ENCODE data around the gene GOLGA1.
"Not testable (repeated sequence)": the region's sequence is repeated elsewhere in the genome, so short reads cannot be mapped to it uniquely, and the experiment has no call there.

Gene GOLGA1

DNA sequence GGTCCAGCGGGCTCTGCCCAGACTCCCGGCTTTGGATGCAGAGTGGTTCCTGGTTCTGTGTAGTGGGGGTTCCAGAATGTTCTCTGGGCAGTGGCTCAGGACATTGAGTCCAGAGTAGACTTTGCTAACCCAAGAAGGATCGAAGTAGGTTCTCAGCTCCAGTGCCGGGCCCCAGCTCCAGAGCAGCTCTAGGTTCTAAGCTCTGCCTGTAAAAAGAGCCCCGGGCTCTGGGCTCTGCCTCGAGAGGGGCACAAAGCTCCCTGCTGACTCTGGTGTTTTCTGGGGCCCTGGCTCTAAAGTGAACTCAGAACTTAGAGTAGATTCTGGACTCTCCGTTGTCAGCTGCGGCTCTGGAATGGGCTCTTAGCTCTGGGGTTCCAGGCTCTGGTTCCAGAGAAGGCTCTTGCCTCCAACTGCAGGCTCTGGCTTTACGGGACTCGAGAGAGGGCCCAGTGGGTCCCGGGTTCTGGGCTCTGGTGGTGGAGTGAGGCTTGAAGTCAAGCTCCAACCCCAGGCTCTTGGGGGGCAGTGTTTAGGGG, 87.2 kb downstream of the GOLGA1 start:
- Mint-ChIP-seq H3K9me3 (no peaks in the 10 kb centered on the region), H3K4me1 (peaks cover 18 to 38% of the 10 kb centered on the region in 2 donors), H3K27me3 (peaks cover 0 to 11% of the 10 kb centered on the region in 2 donors), H3K36me3 (peaks cover 11 to 18% of the 10 kb centered on the region in 2 donors), H3K4me3 (peak overlapping the region; percentile 69 to 85), H3K27ac (no peak overlapping the region)
- DNase-seq: no peak
- no peak for ATAC-seq (replicated peaks)

DNA sequence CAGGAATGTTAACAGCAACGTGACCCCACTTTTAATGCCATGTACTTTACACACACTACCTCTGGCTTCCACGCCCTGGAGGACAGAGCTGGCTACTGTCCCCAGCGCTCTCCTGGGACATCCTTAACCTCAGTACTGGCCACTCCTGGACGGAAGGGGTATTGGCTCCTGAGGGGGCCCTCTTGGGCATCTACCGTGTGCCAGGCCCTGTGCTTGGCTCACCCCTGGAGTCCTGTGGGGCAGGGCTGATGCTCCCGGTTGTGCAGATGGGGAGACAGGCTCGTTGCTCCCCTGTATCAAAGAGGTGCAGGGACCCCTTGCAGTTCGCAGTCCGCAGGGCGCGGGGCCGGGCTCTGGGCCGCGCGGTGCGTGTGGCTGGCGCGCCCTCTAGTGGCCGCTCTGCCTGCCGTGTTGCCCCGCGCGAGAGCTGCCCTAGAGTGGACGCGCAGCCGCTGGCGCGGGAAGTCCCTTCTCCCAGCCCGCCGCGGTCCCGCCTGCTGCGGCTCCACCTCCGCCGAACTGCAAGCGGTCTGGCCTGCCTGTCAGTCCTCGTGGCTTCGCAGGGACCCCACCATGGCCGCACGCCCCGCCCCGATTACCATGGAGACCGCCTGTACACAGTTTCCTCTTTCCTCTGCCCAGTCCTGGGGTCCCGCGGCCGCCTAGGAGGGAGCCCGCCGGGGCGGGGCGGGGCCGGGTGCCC, 87.9 kb downstream of the GOLGA1 start, which contains the start of gene WDR38:
Gene WDR38 (plus strand): TSS at position 632 of the 703 bp plus-strand sequence. CDS start 72 bp downstream, outside the sequence.
- ATAC-seq (replicated peaks): peak; percentile 87 to 91
- Mint-ChIP-seq H3K27me3 (peaks cover 0 to 11% of the 10 kb centered on the region in 2 donors), H3K36me3 (peaks cover 11% of the 10 kb centered on the region in 2 donors), H3K4me1 (peaks cover 13 to 31% of the 10 kb centered on the region in 2 donors), H3K9me3 (no peaks in the 10 kb centered on the region), H3K27ac (peak within 1 kb of the TSS; percentile 62), H3K4me3 (peak within 1 kb of the TSS; percentile 69 to 85)
- DNase-seq: peak; percentile 78

DNA sequence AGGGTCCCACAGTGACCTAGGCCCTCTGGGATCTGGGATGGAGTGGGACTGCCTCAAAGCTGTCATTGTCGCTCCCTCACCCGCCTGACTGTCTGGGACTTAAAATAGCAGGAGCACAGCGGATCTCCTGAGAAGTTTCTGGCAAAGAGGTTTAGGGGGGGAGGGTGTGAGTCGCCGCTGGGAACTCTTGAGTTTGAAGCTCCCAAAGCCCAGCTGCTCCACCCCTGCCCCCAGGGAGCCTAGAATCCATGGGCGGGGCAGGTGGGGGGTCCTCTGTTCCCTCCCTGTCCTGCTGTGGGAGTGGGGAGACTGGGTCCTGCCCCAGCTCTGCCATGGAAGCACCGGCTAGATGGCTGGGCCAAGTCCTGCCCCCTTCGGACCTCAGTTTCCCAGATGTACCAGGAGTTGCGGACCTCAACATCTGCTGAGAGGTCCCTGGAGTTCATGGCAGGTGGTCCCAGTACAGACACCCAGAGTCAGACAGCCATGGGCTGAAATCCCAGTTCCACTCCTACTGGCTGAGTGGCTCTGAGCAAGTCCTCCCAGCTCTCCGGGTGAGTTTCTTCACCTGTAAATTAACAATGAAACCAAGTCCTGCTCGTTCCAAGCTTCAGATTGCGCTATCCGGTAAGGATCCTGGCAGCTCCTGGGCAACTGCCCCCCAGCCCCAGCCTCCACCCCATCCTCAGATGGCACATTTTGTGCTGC, 88.6 kb downstream of the GOLGA1 start:
- Mint-ChIP-seq H3K9me3 (no peaks in the 10 kb centered on the region), H3K36me3 (peaks cover 4 to 5% of the 10 kb centered on the region in 2 donors), H3K27ac (peak overlapping the region; percentile 62), H3K4me3 (peak overlapping the region; percentile 69 to 85), H3K27me3 (peaks cover 0 to 11% of the 10 kb centered on the region in 2 donors), H3K4me1 (peaks cover 7 to 24% of the 10 kb centered on the region in 2 donors)
- DNase-seq (no peak), ATAC-seq (replicated peaks) (no peak)

DNA sequence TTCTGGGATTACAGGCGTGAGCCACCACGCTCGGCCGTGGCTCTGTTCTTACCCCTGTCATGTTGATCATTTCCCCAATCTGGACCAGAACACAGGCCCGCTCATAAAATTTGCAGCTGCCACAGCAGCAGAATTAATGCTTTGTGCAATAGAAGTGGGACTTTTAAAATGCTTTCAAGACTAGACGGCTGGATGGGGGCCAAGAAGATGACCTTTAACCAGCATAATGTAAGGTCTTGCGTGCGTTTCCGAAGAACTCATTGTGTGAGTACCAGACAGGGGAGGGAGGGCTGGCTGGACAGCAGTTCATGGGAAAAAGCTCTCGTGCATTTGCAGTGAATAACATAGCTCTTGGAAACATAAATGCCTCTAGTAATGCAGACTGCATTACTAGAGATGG, 91.1 kb downstream of the GOLGA1 start:
- ATAC-seq (replicated peaks): no peak
- Mint-ChIP-seq H3K36me3 (no peaks in the 10 kb centered on the region), H3K4me1 (peaks cover 4 to 12% of the 10 kb centered on the region in 2 donors), H3K27ac (no peak overlapping the region), H3K27me3 (peaks cover 0 to 11% of the 10 kb centered on the region in 2 donors), H3K9me3 (no peaks in the 10 kb centered on the region), H3K4me3 (no peak overlapping the region)
- no peak for DNase-seq

DNA sequence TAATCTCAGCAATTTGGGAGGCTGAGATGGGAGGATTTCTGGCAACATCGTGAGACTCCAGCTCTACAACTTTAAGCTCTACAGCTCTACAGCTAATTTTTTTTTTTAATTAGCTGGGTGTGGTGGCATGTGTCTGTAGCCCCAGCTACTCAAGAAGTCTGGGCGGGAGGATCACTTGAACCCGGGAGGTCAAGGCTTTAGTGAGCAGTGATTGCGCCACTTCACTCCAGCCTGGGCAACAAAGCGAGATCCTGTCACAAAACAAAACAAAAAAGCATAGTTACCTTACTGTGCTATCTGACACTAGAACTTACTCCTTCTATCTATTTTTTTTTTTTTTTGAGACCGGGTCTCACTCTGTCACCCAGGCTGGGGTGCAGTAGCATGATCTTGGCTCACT, 93.9 kb downstream of the GOLGA1 start:
- no peaks in the 10 kb centered on the region for H3K9me3 Mint-ChIP-seq
- no peaks in the 10 kb centered on the region for H3K36me3 Mint-ChIP-seq
- H3K27me3 Mint-ChIP-seq: peaks cover 0 to 11% of the 10 kb centered on the region in 2 donors
- ATAC-seq (replicated peaks) (no peak), DNase-seq (no peak)
- H3K27ac Mint-ChIP-seq: no peak overlapping the region
- H3K4me1 Mint-ChIP-seq: no peaks in the 10 kb centered on the region
- H3K4me3 Mint-ChIP-seq: no peak overlapping the region

DNA sequence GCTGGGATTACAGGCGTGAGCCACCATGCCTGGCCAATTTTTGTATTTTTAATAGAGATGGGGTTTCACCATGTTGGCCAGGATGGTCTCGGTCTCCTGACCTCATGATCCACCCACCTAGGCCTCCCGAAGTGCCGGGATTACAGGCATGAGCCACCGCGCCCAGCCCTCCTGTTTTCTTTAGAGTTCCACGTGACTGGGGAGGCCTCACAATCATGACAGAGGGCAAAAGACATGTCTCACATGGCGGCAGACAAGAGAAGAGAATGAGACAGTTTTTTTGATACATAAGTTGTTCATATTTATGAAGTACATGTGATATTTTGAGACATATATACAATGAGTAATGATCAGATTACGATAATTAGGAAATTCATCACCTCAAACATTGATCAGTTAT, 94.4 kb downstream of the GOLGA1 start:
- H3K4me3 Mint-ChIP-seq; H3K27me3 Mint-ChIP-seq; H3K36me3 Mint-ChIP-seq; H3K4me1 Mint-ChIP-seq; H3K27ac Mint-ChIP-seq; ATAC-seq (replicated peaks); H3K9me3 Mint-ChIP-seq; DNase-seq: not testable (repeated sequence)

DNA sequence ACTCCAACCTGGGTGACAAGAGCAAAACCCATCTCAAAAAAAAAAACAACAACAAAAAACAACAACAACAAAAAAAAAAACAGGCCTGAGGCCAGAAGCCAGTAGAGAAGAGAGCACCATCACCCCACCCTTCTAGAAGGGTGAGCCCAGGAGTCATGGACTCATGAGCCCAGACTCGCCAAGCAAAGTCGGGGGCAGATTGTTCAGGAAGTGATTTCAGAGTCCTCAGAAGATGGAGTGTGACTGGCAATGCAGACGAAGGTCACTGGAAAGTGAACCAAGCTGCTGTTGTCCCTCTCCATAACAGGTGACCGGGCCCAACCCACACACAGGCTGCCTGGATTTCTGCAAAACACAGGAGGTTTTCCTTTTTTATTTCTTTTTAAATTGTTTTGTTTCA, 96.6 kb downstream of the GOLGA1 start:
- H3K27me3 Mint-ChIP-seq: peaks cover 0 to 5% of the 10 kb centered on the region in 2 donors
- no peaks in the 10 kb centered on the region for H3K4me1 Mint-ChIP-seq
- no peak overlapping the region for H3K4me3 Mint-ChIP-seq
- H3K36me3 Mint-ChIP-seq: no peaks in the 10 kb centered on the region
- no peaks in the 10 kb centered on the region for H3K9me3 Mint-ChIP-seq
- no peak overlapping the region for H3K27ac Mint-ChIP-seq
- DNase-seq (no peak), ATAC-seq (replicated peaks) (no peak)

DNA sequence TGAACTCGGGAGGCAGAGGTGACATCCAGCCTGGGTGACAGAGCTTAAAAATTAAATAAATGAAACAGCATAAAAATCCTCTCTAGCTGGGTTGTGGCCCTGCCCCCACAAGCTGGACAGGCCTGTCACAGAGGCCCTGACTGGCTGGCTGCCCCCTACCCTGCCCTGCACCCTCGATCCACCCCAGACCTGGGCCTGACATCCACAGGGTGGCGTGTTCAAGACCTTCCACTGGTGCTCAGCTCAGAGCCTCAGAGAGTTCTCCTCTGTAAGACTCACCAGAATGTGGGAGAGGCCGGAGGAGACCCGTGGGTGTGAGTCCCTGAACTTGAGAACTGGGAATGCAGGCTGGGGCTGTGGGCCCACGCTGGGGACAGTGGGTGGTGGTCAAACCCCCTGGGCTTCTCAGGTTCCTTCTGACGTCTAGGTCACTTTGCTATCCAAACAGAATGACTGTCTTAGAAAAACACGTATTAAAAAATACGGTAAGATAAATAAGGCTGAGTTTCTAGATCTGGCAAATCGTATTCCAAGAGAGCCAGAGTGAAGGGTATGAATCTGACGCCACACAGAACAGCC, 97.3 kb downstream of the GOLGA1 start:
- peaks cover 0 to 6% of the 10 kb centered on the region in 2 donors for H3K27me3 Mint-ChIP-seq
- no peak for ATAC-seq (replicated peaks)
- H3K4me1 Mint-ChIP-seq: no peaks in the 10 kb centered on the region
- DNase-seq: no peak
- no peaks in the 10 kb centered on the region for H3K9me3 Mint-ChIP-seq
- peak overlapping the region; percentile 31 for H3K27ac Mint-ChIP-seq
- H3K4me3 Mint-ChIP-seq: no peak overlapping the region
- no peaks in the 10 kb centered on the region for H3K36me3 Mint-ChIP-seq

DNA sequence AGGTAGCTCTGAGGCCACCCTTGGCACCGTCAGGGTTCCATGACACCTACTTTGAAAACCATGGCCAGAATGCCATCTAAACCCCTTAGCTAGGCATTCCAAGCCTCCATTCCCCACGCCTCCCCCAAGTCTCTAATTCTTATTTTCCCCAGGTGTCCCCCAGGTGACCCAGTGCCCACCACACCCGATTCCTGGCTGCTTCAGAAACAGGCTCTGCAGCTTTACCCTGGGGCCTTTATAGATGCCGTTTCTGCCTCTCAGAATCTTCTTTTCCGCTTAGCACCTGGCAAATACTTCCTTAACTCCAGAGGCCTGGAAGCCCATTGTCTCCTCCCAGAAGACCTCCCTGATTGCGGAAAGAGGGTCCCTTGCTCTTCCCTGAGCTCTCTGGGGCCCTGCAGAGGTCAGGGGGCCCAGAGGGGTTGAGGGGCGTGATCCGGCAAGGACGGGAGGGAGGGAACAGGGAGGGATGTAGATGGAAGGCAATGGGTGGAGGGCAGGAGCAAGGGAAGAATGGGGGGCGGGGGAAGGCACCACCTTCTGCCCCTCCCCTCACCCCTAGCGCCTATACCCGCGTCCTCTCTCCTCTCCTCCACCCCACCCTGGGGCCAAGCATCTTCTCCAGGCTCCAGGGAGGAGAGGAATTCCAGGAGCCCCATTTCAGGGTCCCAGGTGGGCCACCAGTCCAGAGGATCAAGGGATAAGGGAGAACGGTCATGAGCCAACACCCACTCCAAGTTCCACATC, 99.6 kb downstream of the GOLGA1 start:
- ATAC-seq (replicated peaks): no peak
- no peak for DNase-seq
- no peak overlapping the region for H3K4me3 Mint-ChIP-seq
- no peaks in the 10 kb centered on the region for H3K9me3 Mint-ChIP-seq
- H3K36me3 Mint-ChIP-seq: no peaks in the 10 kb centered on the region
- no peak overlapping the region for H3K27ac Mint-ChIP-seq
- H3K27me3 Mint-ChIP-seq: peaks cover 16 to 17% of the 10 kb centered on the region in 2 donors
- peaks cover 0 to 2% of the 10 kb centered on the region in 2 donors for H3K4me1 Mint-ChIP-seq

DNA sequence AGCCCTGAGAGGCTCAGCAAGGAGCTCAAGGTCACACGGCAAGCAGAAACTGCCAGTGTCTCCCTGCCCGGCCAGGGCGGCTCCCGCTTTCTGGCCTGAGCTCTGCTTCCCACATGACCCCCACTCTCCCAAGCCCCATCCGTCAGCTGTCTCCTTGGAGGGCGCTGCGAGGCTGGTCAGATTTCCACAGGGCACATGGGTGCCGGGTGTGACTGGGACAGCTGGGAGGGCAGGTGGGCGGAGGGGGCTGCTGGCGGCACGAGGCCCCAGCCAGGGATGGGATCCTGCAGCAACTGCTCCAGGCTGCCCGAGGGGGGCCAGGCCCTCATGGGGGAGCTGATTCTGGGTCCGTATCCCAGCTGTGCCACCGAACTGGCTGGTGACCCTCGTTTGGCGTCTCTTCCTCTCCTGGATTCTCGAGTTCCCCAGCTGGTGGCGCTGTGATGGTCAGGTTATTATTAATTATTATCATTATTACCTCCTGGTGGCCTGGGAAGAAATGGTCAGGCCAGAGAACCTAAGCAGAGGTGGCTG, 100.5 kb downstream of the GOLGA1 start:
- peaks cover 2 to 3% of the 10 kb centered on the region in 2 donors for H3K4me1 Mint-ChIP-seq
- DNase-seq: no peak
- no peak overlapping the region for H3K27ac Mint-ChIP-seq

DNA sequence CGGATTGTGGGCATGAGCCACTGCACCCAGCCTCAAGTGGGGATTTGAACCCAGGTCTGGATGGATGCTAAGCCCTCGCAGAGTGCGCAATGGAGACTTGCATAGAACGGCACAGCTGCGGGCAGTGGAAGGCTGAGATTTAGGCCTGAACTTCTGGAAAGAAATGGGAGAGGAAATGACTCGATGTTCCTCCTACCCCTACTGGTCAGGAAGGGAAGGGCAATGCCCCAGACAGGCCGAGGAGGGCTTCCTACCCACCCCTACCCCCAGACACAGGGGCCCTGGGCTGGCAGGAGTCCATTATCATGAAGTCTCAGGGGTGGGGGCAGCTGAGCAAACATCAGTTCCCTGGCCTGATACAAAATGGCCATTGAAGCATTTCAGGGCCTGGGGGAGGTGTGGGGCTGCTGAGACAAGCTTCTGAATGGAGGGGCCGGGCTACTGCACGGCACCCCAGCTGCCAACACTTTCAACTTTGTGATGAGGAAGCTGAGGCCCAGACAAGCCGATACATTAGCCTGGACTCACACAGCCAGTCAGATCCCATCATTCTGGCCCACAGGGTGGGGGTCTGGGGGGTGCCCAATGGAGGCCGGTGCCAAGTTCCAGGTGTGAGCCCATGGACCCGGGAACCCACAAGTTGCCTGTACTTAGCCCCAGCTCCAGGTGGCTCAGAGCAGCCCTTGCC, 101.1 kb downstream of the GOLGA1 start:
- H3K27ac Mint-ChIP-seq: no peak overlapping the region
- peaks cover 16 to 23% of the 10 kb centered on the region in 2 donors for H3K27me3 Mint-ChIP-seq
- H3K4me1 Mint-ChIP-seq: peaks cover 2 to 8% of the 10 kb centered on the region in 2 donors
- no peaks in the 10 kb centered on the region for H3K36me3 Mint-ChIP-seq
- H3K4me3 Mint-ChIP-seq: peak overlapping the region in 1 of 2 donors; percentile 46
- ATAC-seq (replicated peaks): peak in 1 of 2 donors; percentile 34
- DNase-seq: no peak
- no peaks in the 10 kb centered on the region for H3K9me3 Mint-ChIP-seq

More for the DNA sequence above, 100.5 kb downstream of the GOLGA1 start:
- H3K4me3 Mint-ChIP-seq: no peak overlapping the region
- no peak for ATAC-seq (replicated peaks)
- H3K27me3 Mint-ChIP-seq: peaks cover 16 to 17% of the 10 kb centered on the region in 2 donors
- H3K36me3 Mint-ChIP-seq: no peaks in the 10 kb centered on the region
- no peaks in the 10 kb centered on the region for H3K9me3 Mint-ChIP-seq

DNA sequence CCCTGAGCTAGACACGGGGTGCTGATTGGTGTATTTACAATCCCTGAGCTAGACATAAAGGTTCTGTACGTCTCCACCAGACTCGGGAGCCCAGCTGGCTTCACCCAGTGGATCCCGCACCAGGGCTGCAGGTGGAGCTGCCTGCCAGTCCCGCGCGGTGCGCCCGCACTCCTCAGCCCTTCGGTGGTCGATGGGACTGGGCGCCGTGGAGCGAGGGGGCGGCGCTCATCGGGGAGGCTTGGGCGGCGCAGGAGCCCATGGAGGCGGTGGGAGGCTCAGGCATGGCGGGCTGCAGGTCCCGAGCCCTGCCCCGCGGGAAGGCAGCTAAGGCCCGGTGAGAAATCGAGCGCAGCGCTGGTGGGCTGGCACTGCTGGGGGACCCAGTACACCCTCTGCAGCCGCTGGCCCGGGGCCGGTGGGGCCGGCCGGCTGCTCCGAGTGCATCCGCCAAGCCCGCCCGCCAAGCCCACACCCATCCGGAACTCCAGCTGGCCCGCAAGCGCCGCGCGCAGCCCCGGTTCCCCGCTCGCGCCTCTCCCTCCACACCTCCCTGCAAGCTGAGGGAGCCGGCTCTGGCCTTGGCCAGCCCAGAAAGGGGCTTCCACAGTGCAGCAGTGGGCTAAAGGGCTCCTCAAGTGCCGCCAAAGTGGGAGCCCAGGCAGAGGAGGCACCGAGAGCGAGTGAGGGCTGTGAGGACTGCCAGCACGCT, 102.2 kb downstream of the GOLGA1 start:
- not testable (repeated sequence) for H3K36me3 Mint-ChIP-seq; H3K4me1 Mint-ChIP-seq; H3K27ac Mint-ChIP-seq; DNase-seq; H3K9me3 Mint-ChIP-seq; ATAC-seq (replicated peaks)
- Mint-ChIP-seq H3K27me3 (peaks cover 16 to 24% of the 10 kb centered on the region in 2 donors), H3K4me3 (peak overlapping the region in 1 of 2 donors; percentile 39)

DNA sequence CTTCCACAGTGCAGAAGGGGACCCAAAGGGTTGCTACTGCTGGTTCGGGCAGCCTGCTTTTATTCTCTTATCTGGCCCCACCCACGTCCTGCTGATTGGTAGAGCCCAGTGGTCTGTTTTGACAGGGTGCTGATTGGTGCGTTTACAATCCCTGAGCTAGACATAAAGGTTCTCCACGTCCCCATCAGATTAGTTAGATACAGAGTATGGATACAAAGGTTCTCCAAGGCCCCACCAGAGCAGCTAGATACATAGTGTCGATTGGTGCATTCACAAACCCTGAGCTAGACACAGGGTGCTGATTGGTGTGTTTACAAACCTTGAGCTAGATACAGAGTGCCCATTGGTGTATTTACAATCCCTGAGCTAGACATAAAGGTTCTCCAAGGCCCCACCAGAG, 102.8 kb downstream of the GOLGA1 start:
- not testable (repeated sequence) for H3K4me1 Mint-ChIP-seq; H3K36me3 Mint-ChIP-seq; H3K4me3 Mint-ChIP-seq; ATAC-seq (replicated peaks); H3K9me3 Mint-ChIP-seq; H3K27ac Mint-ChIP-seq; DNase-seq
- H3K27me3 Mint-ChIP-seq: peaks cover 16 to 24% of the 10 kb centered on the region in 2 donors
